Measurements from ENCODE around the gene SYNPR.

GRCh38 chr3:63642488-63642887 lies 364.4 kb downstream of the SYNPR start:
- TF ChIP-seq PPARA (CRISPR knock-in tag; IDR thresholded peaks at IDR 0.05; ENCODE audit: borderline replicate concordance) (no peak), ZFP30 (CRISPR knock-in tag; IDR thresholded peaks at IDR 0.05) (no peak)

Measured in SK-N-SH treated with all-trans-retinoic acid at 6 μM for 48 hours (cell line).